ENCODE data around the gene F8A2.
"Not testable (repeated sequence)": the region's sequence is repeated elsewhere in the genome, so short reads cannot be mapped to it uniquely, and the experiment has no call there.

DNA sequence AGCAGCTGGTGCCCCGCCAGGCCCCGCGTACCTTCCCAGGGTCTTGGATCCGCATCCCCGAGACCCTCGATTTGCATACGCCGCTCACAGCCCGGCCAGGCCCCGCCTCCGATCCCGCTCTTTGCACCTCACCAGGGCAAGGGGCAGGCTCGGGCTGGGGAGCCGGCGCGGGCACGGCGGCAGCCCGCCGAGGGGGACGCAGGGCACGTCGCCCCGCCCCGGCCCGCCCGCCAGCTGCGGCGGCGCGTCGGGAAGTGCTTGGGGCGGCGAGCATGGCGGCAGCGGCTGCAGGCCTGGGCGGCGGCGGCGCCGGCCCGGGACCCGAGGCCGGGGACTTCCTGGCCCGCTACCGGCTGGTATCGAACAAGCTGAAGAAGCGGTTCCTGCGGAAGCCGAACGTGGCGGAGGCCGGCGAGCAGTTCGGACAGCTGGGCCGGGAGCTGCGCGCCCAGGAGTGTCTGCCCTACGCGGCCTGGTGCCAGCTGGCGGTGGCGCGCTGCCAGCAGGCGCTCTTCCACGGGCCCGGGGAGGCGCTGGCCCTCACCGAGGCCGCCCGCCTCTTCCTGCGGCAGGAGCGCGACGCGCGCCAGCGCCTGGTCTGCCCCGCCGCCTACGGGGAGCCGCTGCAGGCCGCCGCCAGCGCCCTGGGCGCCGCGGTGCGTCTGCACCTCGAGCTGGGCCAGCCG is at the start of gene F8A2:
- TF ChIP-seq, protein P1, sequence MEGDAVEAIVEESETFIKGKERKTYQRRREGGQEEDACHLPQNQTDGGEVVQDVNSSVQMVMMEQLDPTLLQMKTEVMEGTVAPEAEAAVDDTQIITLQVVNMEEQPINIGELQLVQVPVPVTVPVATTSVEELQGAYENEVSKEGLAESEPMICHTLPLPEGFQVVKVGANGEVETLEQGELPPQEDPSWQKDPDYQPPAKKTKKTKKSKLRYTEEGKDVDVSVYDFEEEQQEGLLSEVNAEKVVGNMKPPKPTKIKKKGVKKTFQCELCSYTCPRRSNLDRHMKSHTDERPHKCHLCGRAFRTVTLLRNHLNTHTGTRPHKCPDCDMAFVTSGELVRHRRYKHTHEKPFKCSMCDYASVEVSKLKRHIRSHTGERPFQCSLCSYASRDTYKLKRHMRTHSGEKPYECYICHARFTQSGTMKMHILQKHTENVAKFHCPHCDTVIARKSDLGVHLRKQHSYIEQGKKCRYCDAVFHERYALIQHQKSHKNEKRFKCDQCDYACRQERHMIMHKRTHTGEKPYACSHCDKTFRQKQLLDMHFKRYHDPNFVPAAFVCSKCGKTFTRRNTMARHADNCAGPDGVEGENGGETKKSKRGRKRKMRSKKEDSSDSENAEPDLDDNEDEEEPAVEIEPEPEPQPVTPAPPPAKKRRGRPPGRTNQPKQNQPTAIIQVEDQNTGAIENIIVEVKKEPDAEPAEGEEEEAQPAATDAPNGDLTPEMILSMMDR (IDR thresholded peaks at IDR 0.05 in 8 of 11, conservative IDR thresholded peaks at IDR 0.05 in 3 of 11): not testable (repeated sequence)
- not testable (repeated sequence) for TF ChIP-seq POLR2AphosphoS5 (IDR thresholded peaks at IDR 0.05)

Data from spleen (tissue), 7 donors.